Measurements from ENCODE around the gene TAB2. TPM values are rescaled to one million over a fixed set of nuclear protein-coding genes. Genes with fewer than 3 reads are reported as not detected.
A peak's percentile ranks its signal among the peaks of the same experiment; 100 is the strongest.

The TAB2 gene
- 10 to 100 TPM; 44.3 to 72.2 (median 63.7) TPM for total RNA-seq
- 10 to 100 TPM; 35.9 to 86.0 (median 54.4) TPM for polyA plus RNA-seq
- long read RNA-seq, donor 1, partial matches to known transcripts, result 8 of 9 reads
- long read RNA-seq, donor 1, other reads (novel, unspliced or antisense), result 1 of 9 reads
- long read RNA-seq, donor 2, partial matches to known transcripts, result 33 of 35 reads
- long read RNA-seq, donor 2, other reads (novel, unspliced or antisense), result 2 of 35 reads

DNA sequence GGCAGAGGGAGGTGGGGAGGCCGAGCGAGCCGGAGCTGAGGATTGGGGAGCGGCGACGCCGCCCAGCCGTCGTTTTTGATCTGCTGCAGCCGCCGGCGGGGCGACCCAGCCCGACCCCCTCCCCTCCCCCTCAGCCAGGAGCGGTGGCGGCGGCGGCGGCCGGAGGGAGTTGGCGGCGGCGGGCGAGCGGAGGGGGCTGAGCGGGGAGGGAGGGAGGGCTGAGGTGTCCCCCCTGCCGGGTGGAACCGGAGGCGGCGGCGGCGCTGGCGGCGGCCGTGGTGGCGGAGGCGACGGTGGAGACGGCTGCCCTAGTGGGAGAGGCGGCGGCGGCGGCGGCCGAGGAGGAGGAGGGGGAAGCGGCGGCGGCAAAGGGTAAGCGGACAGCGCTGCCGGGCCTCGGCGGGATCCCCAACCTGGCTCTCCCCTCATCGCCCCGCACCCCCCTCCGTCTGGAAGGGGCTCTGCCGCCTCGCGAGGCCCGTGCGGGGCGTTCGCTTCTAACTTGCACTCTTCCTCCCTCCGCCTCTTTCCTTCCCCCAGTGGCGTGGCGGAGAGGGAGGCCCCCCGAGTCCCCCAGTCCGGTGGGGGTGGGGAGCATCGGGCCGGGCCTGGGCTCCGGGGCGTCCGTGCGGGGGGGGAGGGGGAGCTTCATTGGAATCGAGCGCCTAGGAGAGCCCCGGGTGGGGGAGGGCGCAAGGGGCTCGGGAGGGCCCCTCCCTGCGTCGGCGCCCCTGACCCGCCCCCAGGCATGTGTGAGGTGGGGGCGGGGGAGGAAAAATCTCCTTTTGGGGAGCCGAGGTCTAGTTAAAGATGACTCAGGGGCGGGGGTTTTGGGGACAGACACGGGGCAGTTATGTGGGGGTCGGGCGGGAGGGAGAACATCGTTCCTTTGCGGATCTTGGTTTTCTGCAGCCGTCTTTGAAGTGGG, at the start of gene TAB2:
Gene TAB2, plus strand, starts transcription at position 69 of the 928 bp plus-strand sequence. CDS start 52,286 bp downstream, outside the sequence.
- intact Hi-C loops (cut with DNase I), result loop anchor here (5.0 kb wide), 2 partner anchors 94 to 236 kb away; no protein-coding TSS in a partner anchor
- peak; percentile 83 to 86 (median 84) for ATAC-seq
- H3K27ac ChIP-seq, result peak within 1 kb of the TSS; percentile 97
- H3K9me3 ChIP-seq, result no peaks in the 10 kb centered on the region
- peak within 1 kb of the TSS; percentile 97 for H3K4me3 ChIP-seq
- DNase-seq, result peak; percentile 52 to 72
- TF ChIP-seq, protein P1, sequence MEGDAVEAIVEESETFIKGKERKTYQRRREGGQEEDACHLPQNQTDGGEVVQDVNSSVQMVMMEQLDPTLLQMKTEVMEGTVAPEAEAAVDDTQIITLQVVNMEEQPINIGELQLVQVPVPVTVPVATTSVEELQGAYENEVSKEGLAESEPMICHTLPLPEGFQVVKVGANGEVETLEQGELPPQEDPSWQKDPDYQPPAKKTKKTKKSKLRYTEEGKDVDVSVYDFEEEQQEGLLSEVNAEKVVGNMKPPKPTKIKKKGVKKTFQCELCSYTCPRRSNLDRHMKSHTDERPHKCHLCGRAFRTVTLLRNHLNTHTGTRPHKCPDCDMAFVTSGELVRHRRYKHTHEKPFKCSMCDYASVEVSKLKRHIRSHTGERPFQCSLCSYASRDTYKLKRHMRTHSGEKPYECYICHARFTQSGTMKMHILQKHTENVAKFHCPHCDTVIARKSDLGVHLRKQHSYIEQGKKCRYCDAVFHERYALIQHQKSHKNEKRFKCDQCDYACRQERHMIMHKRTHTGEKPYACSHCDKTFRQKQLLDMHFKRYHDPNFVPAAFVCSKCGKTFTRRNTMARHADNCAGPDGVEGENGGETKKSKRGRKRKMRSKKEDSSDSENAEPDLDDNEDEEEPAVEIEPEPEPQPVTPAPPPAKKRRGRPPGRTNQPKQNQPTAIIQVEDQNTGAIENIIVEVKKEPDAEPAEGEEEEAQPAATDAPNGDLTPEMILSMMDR (IDR thresholded peaks at IDR 0.05), result no peak
- no peaks in the 10 kb centered on the region for H3K36me3 ChIP-seq (ENCODE audit: insufficient read depth in 1 of 2, low read depth in 1 of 2)
- 1 to 2% (median 2%) methylated on average over 26 to 84 of the region's 92 CpGs for WGBS, 3 donors
- H3K4me1 ChIP-seq, result peaks cover 31% of the 10 kb centered on the region
- H3K27me3 ChIP-seq (ENCODE audit: insufficient read depth in 3 of 3, low read length in 2 of 3), result no peaks in the 10 kb centered on the region

- ATAC-seq (no peak), DNase-seq (no peak)
- Histone ChIP-seq H3K9me3 (peaks cover 3% of the 10 kb centered on the region), H3K27me3 (ENCODE audit: insufficient read depth in 3 of 3, low read length in 2 of 3) (peaks cover 0 to 6% (median 0%) of the 10 kb centered on the region in 3 donors), H3K36me3 (ENCODE audit: insufficient read depth in 1 of 2, low read depth in 1 of 2) (no peaks in the 10 kb centered on the region), H3K27ac (no peak overlapping the region), H3K4me1 (peaks cover 6% of the 10 kb centered on the region), H3K4me3 (no peak overlapping the region)
- intact Hi-C loops (cut with DNase I), result no loop called here
- TF ChIP-seq, protein P1 (IDR thresholded peaks at IDR 0.05), result no peak
- 75 to 84% (median 80%) methylated on average over 5 of the region's 5 CpGs for WGBS, 3 donors
These were observed 49.4 kb upstream of the TAB2 start for GRCh38 chr6:149268146-149268545.

GRCh38 chr6:149268768-149269167, 48.7 kb upstream of the TAB2 start:
- TF ChIP-seq, protein P1 (IDR thresholded peaks at IDR 0.05), result no peak
- intact Hi-C loops (cut with DNase I), result no loop called here
- H3K4me1 ChIP-seq, result peaks cover 2% of the 10 kb centered on the region

GRCh38 chr6:149270616-149271015, 46.9 kb upstream of the TAB2 start:
- H3K27ac ChIP-seq, result no peak overlapping the region
- H3K36me3 ChIP-seq (ENCODE audit: insufficient read depth in 1 of 2, low read depth in 1 of 2), result no peaks in the 10 kb centered on the region
- 90 to 91% (median 91%) methylated on average over 4 of the region's 4 CpGs for WGBS, 3 donors

More at GRCh38 chr6:149268768-149269167, 48.7 kb upstream of the TAB2 start:
- Histone ChIP-seq H3K4me3 (no peak overlapping the region), H3K9me3 (peaks cover 3% of the 10 kb centered on the region), H3K27ac (no peak overlapping the region), H3K27me3 (ENCODE audit: insufficient read depth in 3 of 3, low read length in 2 of 3) (peaks cover 0 to 6% (median 0%) of the 10 kb centered on the region in 3 donors), H3K36me3 (ENCODE audit: insufficient read depth in 1 of 2, low read depth in 1 of 2) (no peaks in the 10 kb centered on the region)
- 14 to 24% (median 19%) methylated on average over 1 of the region's 1 CpG for WGBS, 3 donors
- DNase-seq (no peak), ATAC-seq (no peak)

More at GRCh38 chr6:149270616-149271015, 46.9 kb upstream of the TAB2 start:
- Histone ChIP-seq H3K4me3 (no peak overlapping the region), H3K27me3 (ENCODE audit: insufficient read depth in 3 of 3, low read length in 2 of 3) (peaks cover 0 to 6% (median 0%) of the 10 kb centered on the region in 3 donors), H3K9me3 (peaks cover 3% of the 10 kb centered on the region), H3K4me1 (no peaks in the 10 kb centered on the region)
- TF ChIP-seq, protein P1 (IDR thresholded peaks at IDR 0.05), result no peak
- intact Hi-C loops (cut with DNase I), result no loop called here
- ATAC-seq (no peak), DNase-seq (no peak)
